Liver (tissue), 3 donors: ENCODE measurements around the gene MB21D2.

ENCODE experiments used
- EGR1 ChIP-seq, 2 donors: IDR thresholded peaks; 2 replicates each; pipeline ENCODE4 v1.6.1; 2016 to 2018; ENCODE audit warnings: antibody characterized with exemption in 2 of 2, low read depth in 2 of 2
- GABPA ChIP-seq, 2 donors: IDR thresholded peaks in 1 of 2; conservative IDR thresholded peaks in 1 of 2; 2 replicates each; pipeline ENCODE4 v1.6.1; 2016; ENCODE audit warnings: antibody characterized with exemption in 2 of 2, mild to moderate bottlenecking in 1 of 2, moderate library complexity in 1 of 2
- JUND ChIP-seq, 2 donors: IDR thresholded peaks; 2 replicates each; pipeline ENCODE4 v1.6.1; 2016; ENCODE audit warnings: antibody characterized with exemption in 2 of 2
- MAX ChIP-seq: IDR thresholded peaks from 2 replicates; pipeline ENCODE4 v1.6.1; 2016; ENCODE audit warnings: antibody characterized with exemption
- RAD21 ChIP-seq, 2 donors: IDR thresholded peaks; 2 replicates each; pipeline ENCODE4 v1.6.1; 2016; ENCODE audit warnings: antibody characterized with exemption in 2 of 2, mild to moderate bottlenecking in 2 of 2
- RXRA ChIP-seq, 2 donors: IDR thresholded peaks; 2 replicates each; pipeline ENCODE4 v1.6.1; 2017 to 2018; ENCODE audit warnings: antibody characterized with exemption in 2 of 2, mild to moderate bottlenecking in 1 of 2
- TAF1 ChIP-seq: conservative IDR thresholded peaks from 2 replicates; pipeline ENCODE4 v1.6.1; 2016; ENCODE audit warnings: antibody characterized with exemption, mild to moderate bottlenecking
- YY1 ChIP-seq: IDR thresholded peaks from 2 replicates; pipeline ENCODE4 v1.6.1; 2016; ENCODE audit warnings: antibody characterized with exemption, mild to moderate bottlenecking
- TF ChIP-seq, protein P1 (sequence below): fragments of 150-350 bp; IDR thresholded peaks from 2 replicates; pipeline ENCODE4 v1.5.1; 2017; ENCODE audit warnings: improper control_type of control experiment, low read depth, low read length; ENCODE audit not compliant: missing input control
- TF ChIP-seq, protein P2 (sequence below): IDR thresholded peaks from 2 replicates; pipeline ENCODE4 v1.6.1; 2016; ENCODE audit warnings: antibody characterized with exemption, mild to moderate bottlenecking
- TF ChIP-seq, protein P3 (sequence below): IDR thresholded peaks from 2 replicates; pipeline ENCODE4 v1.6.1; 2016; ENCODE audit warnings: antibody characterized with exemption
- donor health status: healthy.
- donor health status: healthy.

- TF ChIP-seq GABPA (IDR thresholded peaks at IDR 0.05 in 1 of 2, conservative IDR thresholded peaks at IDR 0.05 in 1 of 2) (no peak), TAF1 (no peak), RXRA (IDR thresholded peaks at IDR 0.05) (no peak), RAD21 (IDR thresholded peaks at IDR 0.05) (no peak), YY1 (no peak), JUND (IDR thresholded peaks at IDR 0.05) (no peak), MAX (no peak), EGR1 (IDR thresholded peaks at IDR 0.05; ENCODE audit: low read depth in 2 of 2) (no peak)
- TF ChIP-seq, protein P1, sequence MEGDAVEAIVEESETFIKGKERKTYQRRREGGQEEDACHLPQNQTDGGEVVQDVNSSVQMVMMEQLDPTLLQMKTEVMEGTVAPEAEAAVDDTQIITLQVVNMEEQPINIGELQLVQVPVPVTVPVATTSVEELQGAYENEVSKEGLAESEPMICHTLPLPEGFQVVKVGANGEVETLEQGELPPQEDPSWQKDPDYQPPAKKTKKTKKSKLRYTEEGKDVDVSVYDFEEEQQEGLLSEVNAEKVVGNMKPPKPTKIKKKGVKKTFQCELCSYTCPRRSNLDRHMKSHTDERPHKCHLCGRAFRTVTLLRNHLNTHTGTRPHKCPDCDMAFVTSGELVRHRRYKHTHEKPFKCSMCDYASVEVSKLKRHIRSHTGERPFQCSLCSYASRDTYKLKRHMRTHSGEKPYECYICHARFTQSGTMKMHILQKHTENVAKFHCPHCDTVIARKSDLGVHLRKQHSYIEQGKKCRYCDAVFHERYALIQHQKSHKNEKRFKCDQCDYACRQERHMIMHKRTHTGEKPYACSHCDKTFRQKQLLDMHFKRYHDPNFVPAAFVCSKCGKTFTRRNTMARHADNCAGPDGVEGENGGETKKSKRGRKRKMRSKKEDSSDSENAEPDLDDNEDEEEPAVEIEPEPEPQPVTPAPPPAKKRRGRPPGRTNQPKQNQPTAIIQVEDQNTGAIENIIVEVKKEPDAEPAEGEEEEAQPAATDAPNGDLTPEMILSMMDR: no peak
- TF ChIP-seq, protein P2, sequence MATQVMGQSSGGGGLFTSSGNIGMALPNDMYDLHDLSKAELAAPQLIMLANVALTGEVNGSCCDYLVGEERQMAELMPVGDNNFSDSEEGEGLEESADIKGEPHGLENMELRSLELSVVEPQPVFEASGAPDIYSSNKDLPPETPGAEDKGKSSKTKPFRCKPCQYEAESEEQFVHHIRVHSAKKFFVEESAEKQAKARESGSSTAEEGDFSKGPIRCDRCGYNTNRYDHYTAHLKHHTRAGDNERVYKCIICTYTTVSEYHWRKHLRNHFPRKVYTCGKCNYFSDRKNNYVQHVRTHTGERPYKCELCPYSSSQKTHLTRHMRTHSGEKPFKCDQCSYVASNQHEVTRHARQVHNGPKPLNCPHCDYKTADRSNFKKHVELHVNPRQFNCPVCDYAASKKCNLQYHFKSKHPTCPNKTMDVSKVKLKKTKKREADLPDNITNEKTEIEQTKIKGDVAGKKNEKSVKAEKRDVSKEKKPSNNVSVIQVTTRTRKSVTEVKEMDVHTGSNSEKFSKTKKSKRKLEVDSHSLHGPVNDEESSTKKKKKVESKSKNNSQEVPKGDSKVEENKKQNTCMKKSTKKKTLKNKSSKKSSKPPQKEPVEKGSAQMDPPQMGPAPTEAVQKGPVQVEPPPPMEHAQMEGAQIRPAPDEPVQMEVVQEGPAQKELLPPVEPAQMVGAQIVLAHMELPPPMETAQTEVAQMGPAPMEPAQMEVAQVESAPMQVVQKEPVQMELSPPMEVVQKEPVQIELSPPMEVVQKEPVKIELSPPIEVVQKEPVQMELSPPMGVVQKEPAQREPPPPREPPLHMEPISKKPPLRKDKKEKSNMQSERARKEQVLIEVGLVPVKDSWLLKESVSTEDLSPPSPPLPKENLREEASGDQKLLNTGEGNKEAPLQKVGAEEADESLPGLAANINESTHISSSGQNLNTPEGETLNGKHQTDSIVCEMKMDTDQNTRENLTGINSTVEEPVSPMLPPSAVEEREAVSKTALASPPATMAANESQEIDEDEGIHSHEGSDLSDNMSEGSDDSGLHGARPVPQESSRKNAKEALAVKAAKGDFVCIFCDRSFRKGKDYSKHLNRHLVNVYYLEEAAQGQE: no peak
- TF ChIP-seq, protein P3, sequence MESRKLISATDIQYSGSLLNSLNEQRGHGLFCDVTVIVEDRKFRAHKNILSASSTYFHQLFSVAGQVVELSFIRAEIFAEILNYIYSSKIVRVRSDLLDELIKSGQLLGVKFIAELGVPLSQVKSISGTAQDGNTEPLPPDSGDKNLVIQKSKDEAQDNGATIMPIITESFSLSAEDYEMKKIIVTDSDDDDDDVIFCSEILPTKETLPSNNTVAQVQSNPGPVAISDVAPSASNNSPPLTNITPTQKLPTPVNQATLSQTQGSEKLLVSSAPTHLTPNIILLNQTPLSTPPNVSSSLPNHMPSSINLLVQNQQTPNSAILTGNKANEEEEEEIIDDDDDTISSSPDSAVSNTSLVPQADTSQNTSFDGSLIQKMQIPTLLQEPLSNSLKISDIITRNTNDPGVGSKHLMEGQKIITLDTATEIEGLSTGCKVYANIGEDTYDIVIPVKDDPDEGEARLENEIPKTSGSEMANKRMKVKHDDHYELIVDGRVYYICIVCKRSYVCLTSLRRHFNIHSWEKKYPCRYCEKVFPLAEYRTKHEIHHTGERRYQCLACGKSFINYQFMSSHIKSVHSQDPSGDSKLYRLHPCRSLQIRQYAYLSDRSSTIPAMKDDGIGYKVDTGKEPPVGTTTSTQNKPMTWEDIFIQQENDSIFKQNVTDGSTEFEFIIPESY: no peak
Measured at GRCh38 chr3:192935441-192935840, 17.8 kb upstream of the MB21D2 start.
